ENCODE measurements around the gene ADCY1.

- TF ChIP-seq ZBTB33 (IDR thresholded peaks at IDR 0.05) (no peak), MAX (IDR thresholded peaks at IDR 0.05) (no peak), REST (IDR thresholded peaks at IDR 0.05) (no peak), CTCF (IDR thresholded peaks at IDR 0.05; ENCODE audit: low read depth, low read length, missing input control) (no peak), RAD21 (IDR thresholded peaks at IDR 0.05) (no peak), ATF3 (IDR thresholded peaks at IDR 0.05) (no peak)
Observed at GRCh38 chr7:45720989-45721388, 146.8 kb downstream of the ADCY1 start.

Data from liver (tissue), 3 donors.